ENCODE measurements around the gene EMX2.

GRCh38 chr10:117551330-117552155 lies 9.0 kb downstream of the EMX2 start:
- TF ChIP-seq CTCF (IDR thresholded peaks at IDR 0.05; ENCODE audit: low read length) (no peak), EZH2 (IDR thresholded peaks at IDR 0.05; ENCODE audit: borderline replicate concordance, low read length) (no peak)

All from OCI-LY1 (cell line).